HEK293 (cell line): ENCODE data around the gene VWA3B.

Source experiments
- CTCF ChIA-PET: fragments of 350-600 bp; formaldehyde crosslinking; extraction: SDS; loops from one replicate; lab custom pipeline; 2021; ENCODE audit warnings: antibody characterized with exemption; lab: Yijun Ruan, JAX
- POLR2A ChIA-PET: fragments of 300-600 bp; formaldehyde crosslinking; extraction: SDS; loops from one replicate; lab custom pipeline; 2020; ENCODE audit warnings: antibody characterized with exemption, inconsistent platforms; lab: Yijun Ruan, JAX
- H3K27ac ChIP-seq: fragments of 200-500 bp; sonication (Bioruptor generic); 2 replicates; pipeline ENCODE4 v1.5.1; 2014; ENCODE audit warnings: low read depth, low read length, control low read depth, inconsistent platforms; ENCODE audit errors: extremely low read depth
- H3K36me3 ChIP-seq, 2 experiments: fragments of 200-500 bp in 1 of 2; sonication (Bioruptor generic) in 1 of 2; 1 replicate in 1 of 2; 2 replicates in 1 of 2; pipeline ENCODE4 v1.5.1; 2014 to 2017; ENCODE audit warnings: inconsistent platforms in 2 of 2, low read length in 2 of 2; ENCODE audit not compliant: control insufficient read depth in 2 of 2, insufficient read depth in 1 of 2
- H3K4me1 ChIP-seq: fragments of 200-500 bp; sonication (Bioruptor generic); 2 replicates; pipeline ENCODE4 v1.5.1; 2014; ENCODE audit warnings: mild to moderate bottlenecking, low read length, inconsistent platforms; ENCODE audit not compliant: control insufficient read depth, insufficient read depth
- H3K4me3 ChIP-seq: 2 replicates; pipeline ENCODE4 v1.5.1; 2011; ENCODE audit warnings: low read depth, mild to moderate bottlenecking, control low read depth, low read length, moderate library complexity
- H3K9me3 ChIP-seq: fragments of 200-500 bp; sonication (Bioruptor generic); 2 replicates; pipeline ENCODE4 v1.5.1; 2014; ENCODE audit warnings: low read depth, low read length, inconsistent platforms; ENCODE audit not compliant: control insufficient read depth, insufficient read depth
- GLIS2 ChIP-seq: fragments of 450-650 bp; formaldehyde crosslinking; IDR thresholded peaks from 2 replicates; pipeline ENCODE4 v1.5.1; 2016; ENCODE audit warnings: missing biosample characterization, missing genetic modification characterization
- REST ChIP-seq: fragments of 450-650 bp; formaldehyde crosslinking; IDR thresholded peaks from 2 replicates; pipeline ENCODE4 v1.5.1; 2016; ENCODE audit warnings: missing biosample characterization, missing genetic modification characterization
- ZBTB1 ChIP-seq: fragments of 450-650 bp; formaldehyde crosslinking; IDR thresholded peaks from 2 replicates; pipeline ENCODE4 v1.5.1; 2016; ENCODE audit warnings: missing biosample characterization, missing genetic modification characterization
- ZBTB20 ChIP-seq: fragments of 450-650 bp; formaldehyde crosslinking; IDR thresholded peaks from 2 replicates; pipeline ENCODE4 v1.5.1; 2016; ENCODE audit warnings: missing biosample characterization, missing genetic modification characterization
- ZFP3 ChIP-seq: fragments of 450-650 bp; formaldehyde crosslinking; IDR thresholded peaks from 2 replicates; pipeline ENCODE4 v1.5.1; 2016; ENCODE audit warnings: low read depth, missing biosample characterization, missing genetic modification characterization
- ZNF140 ChIP-seq: fragments of 450-650 bp; formaldehyde crosslinking; IDR thresholded peaks from 2 replicates; pipeline ENCODE4 v1.5.1; 2016; ENCODE audit warnings: missing biosample characterization, missing genetic modification characterization
- ZNF211 ChIP-seq: fragments of 450-650 bp; formaldehyde crosslinking; IDR thresholded peaks from 2 replicates; pipeline ENCODE4 v1.5.1; 2016; ENCODE audit warnings: low read depth, missing biosample characterization, missing genetic modification characterization
- ZNF23 ChIP-seq: fragments of 450-650 bp; formaldehyde crosslinking; IDR thresholded peaks from 2 replicates; pipeline ENCODE4 v1.5.1; 2016; ENCODE audit warnings: missing biosample characterization, missing genetic modification characterization, borderline replicate concordance
- ZNF449 ChIP-seq: fragments of 450-650 bp; formaldehyde crosslinking; IDR thresholded peaks from 2 replicates; pipeline ENCODE4 v1.5.1; 2017; ENCODE audit warnings: missing biosample characterization, mild to moderate bottlenecking, missing genetic modification characterization, moderate library complexity
- ZNF48 ChIP-seq: fragments of 450-650 bp; formaldehyde crosslinking; IDR thresholded peaks from 2 replicates; pipeline ENCODE4 v1.5.1; 2016; ENCODE audit warnings: missing biosample characterization, missing genetic modification characterization
- TF ChIP-seq, protein P1 (sequence below): fragments of 450-650 bp; formaldehyde crosslinking; optimal IDR thresholded peaks from 2 replicates; pipeline ENCODE3; 2016; ENCODE audit warnings: missing biosample characterization, mild to moderate bottlenecking, missing genetic modification characterization
- TF ChIP-seq, protein P2 (sequence below): sonication (generic); formaldehyde crosslinking; IDR thresholded peaks from 2 replicates; pipeline ENCODE4 v1.8.1; 2022; ENCODE audit warnings: mild to moderate bottlenecking, moderate library complexity, missing genetic modification reagents
- TF ChIP-seq, protein P3 (sequence below): fragments of 450-650 bp; formaldehyde crosslinking; IDR thresholded peaks from 2 replicates; pipeline ENCODE4 v1.5.1; 2016; ENCODE audit warnings: missing biosample characterization, missing genetic modification characterization
- TF ChIP-seq, protein P4 (sequence below): fragments of 450-650 bp; formaldehyde crosslinking; IDR thresholded peaks from 2 replicates; pipeline ENCODE4 v1.5.1; 2016; ENCODE audit warnings: missing biosample characterization, missing genetic modification characterization

VWA3B gene

DNA sequence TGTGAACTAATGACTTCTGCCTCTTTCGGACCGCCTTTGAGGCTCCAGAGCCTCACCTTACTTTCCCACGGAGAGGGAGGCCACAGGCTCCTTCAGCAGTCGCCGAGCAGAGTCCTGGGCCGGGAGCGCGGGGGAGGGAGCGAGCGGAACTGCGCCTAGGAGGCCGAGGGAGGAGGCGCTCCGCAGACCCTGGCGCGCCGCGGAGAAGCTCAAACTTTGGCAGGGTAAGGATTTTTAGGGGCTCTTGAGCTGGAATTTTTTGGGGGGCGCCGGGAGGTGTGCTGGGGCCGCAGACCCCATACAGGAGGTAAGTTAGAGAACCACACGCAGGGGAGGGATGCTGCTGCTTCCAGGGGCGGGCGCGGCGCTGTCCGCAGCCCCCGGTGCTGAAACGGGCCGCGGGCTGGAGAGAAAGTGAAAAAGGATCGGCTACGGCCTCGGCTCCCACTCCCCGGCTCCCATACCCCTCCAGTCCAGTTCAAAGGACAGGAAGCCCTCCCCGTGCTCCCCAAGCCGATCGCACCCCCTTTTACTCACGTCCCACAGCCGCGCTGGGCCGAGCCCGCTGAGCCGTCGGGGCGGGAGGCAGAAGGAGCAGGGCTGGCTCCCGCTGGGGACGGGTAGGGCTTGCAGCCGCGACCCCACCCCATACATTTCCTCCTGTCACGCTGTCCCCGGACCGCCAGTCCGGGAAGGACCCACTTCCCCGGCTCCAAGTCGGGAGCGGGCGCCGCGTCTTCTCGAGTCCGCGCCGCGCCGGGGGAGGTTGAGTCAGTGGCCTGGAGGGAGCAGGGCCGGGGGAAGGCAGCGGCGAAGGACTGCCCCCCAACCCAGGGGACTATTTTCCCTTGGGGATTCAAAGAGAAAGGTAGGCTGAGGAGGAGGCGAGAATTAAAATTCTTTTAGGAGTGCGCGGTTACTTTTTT is 259.6 kb downstream of the VWA3B start, which contains the start of gene CNGA3:
TSS of gene CNGA3 (plus strand) at position 146 of the 926 bp plus-strand sequence. CDS start 23,520 bp downstream, outside the sequence.
- Histone ChIP-seq H3K27ac (no peak within 1 kb of the TSS), H3K36me3 (no peaks in the 10 kb centered on the region), H3K9me3 (no peaks in the 10 kb centered on the region), H3K4me3 (peak within 1 kb of the TSS; percentile 11), H3K4me1 (no peaks in the 10 kb centered on the region)
- CTCF ChIA-PET, result no interaction called here
- TF ChIP-seq ZNF140 (peak; percentile 90), ZNF449 (no peak), ZFP3 (no peak), ZBTB20 (tag by site-specific recombination) (peak; percentile 66), REST (tag by site-specific recombination) (peak; percentile 97), GLIS2 (tag by site-specific recombination) (peak; percentile 53)
- TF ChIP-seq, protein P1, sequence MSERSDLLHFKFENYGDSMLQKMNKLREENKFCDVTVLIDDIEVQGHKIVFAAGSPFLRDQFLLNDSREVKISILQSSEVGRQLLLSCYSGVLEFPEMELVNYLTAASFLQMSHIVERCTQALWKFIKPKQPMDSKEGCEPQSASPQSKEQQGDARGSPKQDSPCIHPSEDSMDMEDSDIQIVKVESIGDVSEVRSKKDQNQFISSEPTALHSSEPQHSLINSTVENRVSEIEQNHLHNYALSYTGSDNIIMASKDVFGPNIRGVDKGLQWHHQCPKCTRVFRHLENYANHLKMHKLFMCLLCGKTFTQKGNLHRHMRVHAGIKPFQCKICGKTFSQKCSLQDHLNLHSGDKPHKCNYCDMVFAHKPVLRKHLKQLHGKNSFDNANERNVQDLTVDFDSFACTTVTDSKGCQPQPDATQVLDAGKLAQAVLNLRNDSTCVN (tag by site-specific recombination), result peak; percentile 41
- TF ChIP-seq, protein P2, sequence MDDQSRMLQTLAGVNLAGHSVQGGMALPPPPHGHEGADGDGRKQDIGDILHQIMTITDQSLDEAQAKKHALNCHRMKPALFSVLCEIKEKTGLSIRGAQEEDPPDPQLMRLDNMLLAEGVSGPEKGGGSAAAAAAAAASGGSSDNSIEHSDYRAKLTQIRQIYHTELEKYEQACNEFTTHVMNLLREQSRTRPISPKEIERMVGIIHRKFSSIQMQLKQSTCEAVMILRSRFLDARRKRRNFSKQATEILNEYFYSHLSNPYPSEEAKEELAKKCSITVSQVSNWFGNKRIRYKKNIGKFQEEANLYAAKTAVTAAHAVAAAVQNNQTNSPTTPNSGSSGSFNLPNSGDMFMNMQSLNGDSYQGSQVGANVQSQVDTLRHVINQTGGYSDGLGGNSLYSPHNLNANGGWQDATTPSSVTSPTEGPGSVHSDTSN (CRISPR knock-in tag), result peak; percentile 17; the same call in 1 of the 2 replicates
- TF ChIP-seq, protein P3, sequence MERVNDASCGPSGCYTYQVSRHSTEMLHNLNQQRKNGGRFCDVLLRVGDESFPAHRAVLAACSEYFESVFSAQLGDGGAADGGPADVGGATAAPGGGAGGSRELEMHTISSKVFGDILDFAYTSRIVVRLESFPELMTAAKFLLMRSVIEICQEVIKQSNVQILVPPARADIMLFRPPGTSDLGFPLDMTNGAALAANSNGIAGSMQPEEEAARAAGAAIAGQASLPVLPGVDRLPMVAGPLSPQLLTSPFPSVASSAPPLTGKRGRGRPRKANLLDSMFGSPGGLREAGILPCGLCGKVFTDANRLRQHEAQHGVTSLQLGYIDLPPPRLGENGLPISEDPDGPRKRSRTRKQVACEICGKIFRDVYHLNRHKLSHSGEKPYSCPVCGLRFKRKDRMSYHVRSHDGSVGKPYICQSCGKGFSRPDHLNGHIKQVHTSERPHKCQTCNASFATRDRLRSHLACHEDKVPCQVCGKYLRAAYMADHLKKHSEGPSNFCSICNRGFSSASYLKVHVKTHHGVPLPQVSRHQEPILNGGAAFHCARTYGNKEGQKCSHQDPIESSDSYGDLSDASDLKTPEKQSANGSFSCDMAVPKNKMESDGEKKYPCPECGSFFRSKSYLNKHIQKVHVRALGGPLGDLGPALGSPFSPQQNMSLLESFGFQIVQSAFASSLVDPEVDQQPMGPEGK (tag by site-specific recombination), result peak; percentile 21; the same call in 1 of the 2 replicates
- POLR2A ChIA-PET, result no interaction called here

- no peak overlapping the region for H3K27ac ChIP-seq
- no peaks in the 10 kb centered on the region for H3K9me3 ChIP-seq
- H3K4me3 ChIP-seq, result no peak overlapping the region
- POLR2A ChIA-PET, result no interaction called here
- H3K4me1 ChIP-seq, result no peaks in the 10 kb centered on the region
- TF ChIP-seq ZNF48 (tag by site-specific recombination), result no peak
- no peak for TF ChIP-seq ZNF23
- TF ChIP-seq ZNF211, result no peak
- TF ChIP-seq, protein P4, sequence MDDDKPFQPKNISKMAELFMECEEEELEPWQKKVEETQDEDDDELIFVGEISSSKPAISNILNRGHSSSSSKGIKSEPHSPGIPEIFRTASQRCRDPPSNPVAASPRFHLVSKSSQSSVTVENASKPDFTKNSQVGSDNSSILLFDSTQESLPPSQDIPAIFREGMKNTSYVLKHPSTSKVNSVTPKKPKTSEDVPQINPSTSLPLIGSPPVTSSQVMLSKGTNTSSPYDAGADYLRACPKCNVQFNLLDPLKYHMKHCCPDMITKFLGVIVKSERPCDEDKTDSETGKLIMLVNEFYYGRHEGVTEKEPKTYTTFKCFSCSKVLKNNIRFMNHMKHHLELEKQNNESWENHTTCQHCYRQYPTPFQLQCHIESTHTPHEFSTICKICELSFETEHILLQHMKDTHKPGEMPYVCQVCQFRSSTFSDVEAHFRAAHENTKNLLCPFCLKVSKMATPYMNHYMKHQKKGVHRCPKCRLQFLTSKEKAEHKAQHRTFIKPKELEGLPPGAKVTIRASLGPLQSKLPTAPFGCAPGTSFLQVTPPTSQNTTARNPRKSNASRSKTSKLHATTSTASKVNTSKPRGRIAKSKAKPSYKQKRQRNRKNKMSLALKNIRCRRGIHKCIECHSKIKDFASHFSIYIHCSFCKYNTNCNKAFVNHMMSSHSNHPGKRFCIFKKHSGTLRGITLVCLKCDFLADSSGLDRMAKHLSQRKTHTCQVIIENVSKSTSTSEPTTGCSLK, result no peak
- TF ChIP-seq ZBTB1 (tag by site-specific recombination), result no peak
- H3K36me3 ChIP-seq, result no peaks in the 10 kb centered on the region
- CTCF ChIA-PET, result interaction anchor here (0.6 kb wide), 1 partner anchor 664 kb away, joined by 3 read pairs; no protein-coding TSS in a partner anchor
Measured at GRCh38 chr2:98347298-98348065, 260.5 kb downstream of the VWA3B start.
